Lung (tissue), 12 donors: ENCODE results near the gene SLC44A2. TPM values are rescaled to one million over a fixed set of nuclear protein-coding genes. Genes with fewer than 3 reads are reported as not detected.

Source experiments
- ATAC-seq: fragments of 200-7000 bp; cut with Tn5 transposase; one replicate; pipeline ENCODE4 v1.9.1; 2020; ENCODE audit warnings: moderate number of reproducible peaks; ENCODE audit not compliant: insufficient read depth, low FRiP score
- DNase-seq, 3 donors: peaks; one replicate each; pipeline ENCODE4 v3.0.0-alpha.2; 2013 to 2017
- H3K27ac ChIP-seq, 2 donors: one replicate each; pipeline ENCODE4 v1.5.1; 2013; ENCODE audit warnings: mild to moderate bottlenecking in 2 of 2, moderate library complexity in 2 of 2, control low read depth in 1 of 2, inconsistent platforms in 1 of 2, low read depth in 1 of 2, low read length in 1 of 2
- H3K27me3 ChIP-seq, 3 donors: one replicate each; pipeline ENCODE4 v1.5.1; 2013; ENCODE audit warnings: low read length in 2 of 3; ENCODE audit not compliant: control insufficient read depth in 3 of 3, insufficient read depth in 3 of 3
- H3K36me3 ChIP-seq, 4 donors: one replicate each; pipeline ENCODE4 v1.5.1; 2013; ENCODE audit warnings: low read length in 4 of 4, mild to moderate bottlenecking in 1 of 4, moderate library complexity in 1 of 4; ENCODE audit not compliant: control insufficient read depth in 4 of 4, insufficient read depth in 4 of 4
- H3K4me1 ChIP-seq, 5 donors: one replicate each; pipeline ENCODE4 v1.5.1; 2013; ENCODE audit warnings: low read length in 5 of 5, mild to moderate bottlenecking in 2 of 5, moderate library complexity in 1 of 5; ENCODE audit not compliant: control insufficient read depth in 5 of 5, insufficient read depth in 5 of 5
- H3K4me3 ChIP-seq: one replicate; pipeline ENCODE4 v1.5.1; 2013; ENCODE audit warnings: mild to moderate bottlenecking, control low read depth, moderate library complexity
- H3K9ac ChIP-seq, 2 donors: one replicate each; pipeline ENCODE4 v1.5.1; 2013; ENCODE audit warnings: low read length in 2 of 2, control low read depth in 1 of 2; ENCODE audit not compliant: insufficient read depth in 1 of 2
- H3K9me3 ChIP-seq, 4 donors: one replicate each; pipeline ENCODE4 v1.5.1; 2013; ENCODE audit warnings: low read length in 3 of 4, mild to moderate bottlenecking in 1 of 4, moderate library complexity in 1 of 4; ENCODE audit not compliant: control insufficient read depth in 4 of 4, insufficient read depth in 3 of 4
- WGBS, 2 donors: extraction: QIAGEN DNeasy Blood & Tissue Kit; methylation state at CpG; one replicate each; pipeline ENCODE4 v1.1.7; 2013; 5-methylcytosine and 5-hydroxymethylcytosine counted together
- polyA plus RNA-seq, 2 donors: library from polyadenylated mRNA; stranded (reverse); fragments of 200-250 nt; gene quantifications; one replicate each; pipeline ENCODE4 v1.2.1, GENCODE V29; 2013
- total RNA-seq, 2 donors: library from RNA; depleted of rRNA in 1 of 2; stranded (reverse); fragments of >200 nt in 1 of 2; gene quantifications; one replicate each; pipeline ENCODE4 v1.2.1, GENCODE V29; 2014 to 2021
- TF ChIP-seq, protein P1 (sequence below): IDR thresholded peaks from 2 replicates; pipeline ENCODE4 v1.5.1; 2012; ENCODE audit warnings: mild to moderate bottlenecking; ENCODE audit errors: control extremely low read depth, extremely low read depth
- donor health status: control.
- donor health status: control.
- donor health status: Bipolar disorder and iron deficiency.
- donor health status: healthy.
- donor health status: DM: yes; HTN: yes; CAD: no.

Gene SLC44A2
- total and polyA plus RNA-seq, 4 donors, result 83.6 to 173 (median 118) TPM

- Histone ChIP-seq H3K27me3 (no peaks in the 10 kb centered on the region), H3K9me3 (peaks cover 0 to 2% (median 0%) of the 10 kb centered on the region in 4 donors), H3K27ac (peak overlapping the region; percentile 93 to 99), H3K9ac (peak overlapping the region; percentile 73 to 88), H3K4me1 (peaks cover 2 to 14% (median 4%) of the 10 kb centered on the region in 5 donors), H3K4me3 (peak overlapping the region; percentile 97), H3K36me3 (peaks cover 0 to 6% (median 0%) of the 10 kb centered on the region in 4 donors)
- WGBS, 2 donors, result 1% methylated on average over 52 to 76 of the region's 76 CpGs
- DNase-seq, result peak; percentile 83 to 87 (median 86)
- TF ChIP-seq, protein P1, sequence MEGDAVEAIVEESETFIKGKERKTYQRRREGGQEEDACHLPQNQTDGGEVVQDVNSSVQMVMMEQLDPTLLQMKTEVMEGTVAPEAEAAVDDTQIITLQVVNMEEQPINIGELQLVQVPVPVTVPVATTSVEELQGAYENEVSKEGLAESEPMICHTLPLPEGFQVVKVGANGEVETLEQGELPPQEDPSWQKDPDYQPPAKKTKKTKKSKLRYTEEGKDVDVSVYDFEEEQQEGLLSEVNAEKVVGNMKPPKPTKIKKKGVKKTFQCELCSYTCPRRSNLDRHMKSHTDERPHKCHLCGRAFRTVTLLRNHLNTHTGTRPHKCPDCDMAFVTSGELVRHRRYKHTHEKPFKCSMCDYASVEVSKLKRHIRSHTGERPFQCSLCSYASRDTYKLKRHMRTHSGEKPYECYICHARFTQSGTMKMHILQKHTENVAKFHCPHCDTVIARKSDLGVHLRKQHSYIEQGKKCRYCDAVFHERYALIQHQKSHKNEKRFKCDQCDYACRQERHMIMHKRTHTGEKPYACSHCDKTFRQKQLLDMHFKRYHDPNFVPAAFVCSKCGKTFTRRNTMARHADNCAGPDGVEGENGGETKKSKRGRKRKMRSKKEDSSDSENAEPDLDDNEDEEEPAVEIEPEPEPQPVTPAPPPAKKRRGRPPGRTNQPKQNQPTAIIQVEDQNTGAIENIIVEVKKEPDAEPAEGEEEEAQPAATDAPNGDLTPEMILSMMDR, result no peak
- ATAC-seq, result peak; percentile 94
These were observed 22.8 kb upstream of the SLC44A2 start for GRCh38 chr19:10602330-10603083.

DNA sequence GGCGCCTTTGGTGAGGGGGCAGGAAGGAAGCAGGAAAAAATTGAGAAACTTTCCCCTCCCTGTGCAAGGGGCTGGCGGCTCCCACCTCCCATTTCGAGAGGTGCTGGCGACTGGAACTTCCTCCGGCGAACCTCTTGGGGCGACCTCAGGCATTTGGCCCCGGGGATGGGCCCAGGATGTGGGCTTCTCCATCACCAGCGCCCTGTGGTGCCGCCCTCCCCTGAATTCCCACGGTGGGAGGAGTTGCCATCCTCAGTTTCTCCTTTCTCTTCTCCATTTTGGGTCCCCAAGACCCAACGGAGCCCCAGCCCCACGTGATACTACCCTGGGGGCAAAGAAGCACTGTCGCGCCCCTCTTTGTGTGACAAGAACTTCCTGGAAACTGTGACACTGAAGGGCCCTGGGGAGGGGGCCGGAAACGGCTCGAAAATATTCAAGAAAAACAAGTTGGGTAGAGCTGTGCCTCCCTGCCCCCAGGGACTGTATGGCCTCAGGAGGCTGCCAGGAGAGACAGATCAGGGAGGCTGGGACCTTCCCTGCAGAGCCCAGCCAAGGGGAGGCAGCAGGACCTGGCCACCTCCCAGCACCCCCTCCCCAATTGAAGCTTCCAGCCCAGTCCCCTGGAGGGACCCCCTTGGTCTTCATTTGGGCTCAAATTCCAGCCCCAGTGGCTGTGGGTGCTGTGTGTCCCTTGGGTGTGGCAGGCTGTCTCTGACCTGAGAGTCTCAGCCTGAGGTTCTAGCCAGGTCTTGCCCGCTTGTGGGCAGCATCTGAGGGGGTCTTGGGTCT is 22.1 kb upstream of the SLC44A2 start:
- Histone ChIP-seq H3K9ac (peak overlapping the region; percentile 73 to 88), H3K36me3 (peaks cover 0 to 6% (median 0%) of the 10 kb centered on the region in 4 donors), H3K27ac (peak overlapping the region; percentile 93 to 99), H3K27me3 (no peaks in the 10 kb centered on the region), H3K4me3 (peak overlapping the region; percentile 97), H3K9me3 (peaks cover 0 to 2% (median 0%) of the 10 kb centered on the region in 4 donors), H3K4me1 (peaks cover 2 to 14% (median 4%) of the 10 kb centered on the region in 5 donors)
- TF ChIP-seq, protein P1, result no peak
- peak; percentile 62 to 78 (median 73) for DNase-seq
- no peak for ATAC-seq
- WGBS, 2 donors, result 5 to 6% methylated on average over 19 of the region's 19 CpGs

DNA sequence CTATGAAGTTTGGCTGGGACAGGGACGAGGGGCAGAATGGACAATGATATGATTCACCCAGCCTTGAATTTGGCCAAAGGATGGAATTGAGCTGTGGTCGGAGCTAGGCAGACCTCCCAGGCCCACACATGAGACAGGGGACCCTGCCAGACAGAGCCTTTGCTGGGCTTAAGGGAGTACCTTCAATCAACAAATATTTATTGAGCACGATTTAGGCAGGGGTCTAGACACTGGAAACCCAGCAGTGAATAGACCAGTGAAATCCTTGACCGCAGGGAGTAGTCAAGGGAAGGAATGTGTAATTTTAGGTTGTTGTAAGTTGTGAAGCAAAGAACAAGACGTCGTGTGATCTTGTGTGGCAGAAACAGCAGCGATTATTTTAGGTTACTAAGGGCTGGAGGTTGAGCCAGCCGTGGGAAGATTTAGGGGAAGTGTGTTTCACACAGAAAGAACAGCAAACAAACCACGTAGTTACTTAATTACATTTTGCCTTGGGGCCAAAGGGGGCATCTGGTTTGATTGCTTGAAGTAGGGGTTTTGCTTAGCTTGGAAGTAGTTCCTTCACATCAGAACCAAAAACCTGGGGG is 21.4 kb upstream of the SLC44A2 start:
- no peak for ATAC-seq
- Histone ChIP-seq H3K27ac (peak overlapping the region; percentile 93 to 99), H3K27me3 (no peaks in the 10 kb centered on the region), H3K9ac (peak overlapping the region; percentile 6 to 73), H3K4me1 (peaks cover 2 to 14% (median 4%) of the 10 kb centered on the region in 5 donors), H3K4me3 (peak overlapping the region; percentile 16), H3K9me3 (peaks cover 0 to 2% (median 0%) of the 10 kb centered on the region in 4 donors), H3K36me3 (peaks cover 0 to 6% (median 0%) of the 10 kb centered on the region in 4 donors)
- DNase-seq, result peak in 2 of 3 donors; percentile 34 to 50
- WGBS, 2 donors, result 8 to 15% methylated on average over 9 of the region's 9 CpGs
- TF ChIP-seq, protein P1, result no peak
